Hematopoietic multipotent progenitor cell treated with erythropoietin and hydrocortisone succinate and interleukin-3 and kit ligand, for 17 days (in vitro differentiated cells): ENCODE data around the gene YBX2.

Experiments used
- DNase-seq: peaks from one replicate; pipeline ENCODE4 v3.0.0-alpha.2; 2015; ENCODE audit warnings: low spot score

YBX2 gene

DNA sequence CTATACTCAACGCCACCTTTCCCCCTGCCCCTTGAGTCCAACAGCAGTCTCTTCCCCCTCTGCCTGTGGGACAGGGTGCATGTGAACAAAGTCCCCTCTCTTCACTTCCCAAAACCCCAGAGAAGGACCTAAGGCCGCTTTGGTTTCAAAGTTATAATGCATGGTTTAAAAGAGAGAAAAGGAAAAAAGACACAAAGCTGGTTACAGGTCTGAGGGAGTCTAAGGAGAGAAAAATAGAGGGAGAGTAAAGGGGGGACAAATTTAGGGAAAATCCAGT lies 51.0 kb downstream of the YBX2 start:
- DNase-seq: no peak

DNA sequence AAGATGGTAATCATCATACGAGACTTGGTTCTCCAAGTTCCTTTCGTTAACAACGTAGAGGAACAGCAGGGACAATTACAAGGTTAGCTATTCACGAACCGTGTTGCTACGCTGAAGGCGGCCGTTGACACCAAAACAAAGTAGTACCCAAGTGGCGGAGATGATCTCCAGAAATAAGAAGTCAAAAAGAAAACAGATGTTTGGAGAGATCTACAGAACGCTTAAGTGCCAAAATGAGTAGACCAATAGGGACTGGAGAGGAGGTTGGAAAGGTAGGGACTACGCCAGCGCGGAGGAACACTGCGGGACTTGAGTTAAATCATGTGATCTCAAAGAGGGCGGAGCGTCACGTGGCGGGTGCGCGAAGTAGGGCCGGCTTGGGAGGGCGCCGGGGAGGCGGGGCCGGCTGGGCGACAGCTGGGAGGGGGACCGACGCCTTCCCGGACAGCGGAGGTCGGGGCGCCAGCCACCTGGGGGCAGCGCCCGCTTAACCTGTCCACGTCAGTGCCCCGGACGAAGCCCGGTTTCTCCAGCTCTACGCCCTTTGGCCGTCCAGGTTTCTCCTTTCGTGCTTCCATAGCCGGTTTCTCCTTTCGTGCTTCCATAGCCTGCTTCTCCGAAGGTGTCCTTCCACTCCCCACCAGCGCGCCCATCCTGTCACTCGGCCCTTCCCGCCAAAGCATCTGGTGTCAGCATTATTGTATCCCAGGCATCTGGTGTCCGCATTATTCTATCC lies 51.6 kb downstream of the YBX2 start:
- peak; percentile 100 for DNase-seq

DNA sequence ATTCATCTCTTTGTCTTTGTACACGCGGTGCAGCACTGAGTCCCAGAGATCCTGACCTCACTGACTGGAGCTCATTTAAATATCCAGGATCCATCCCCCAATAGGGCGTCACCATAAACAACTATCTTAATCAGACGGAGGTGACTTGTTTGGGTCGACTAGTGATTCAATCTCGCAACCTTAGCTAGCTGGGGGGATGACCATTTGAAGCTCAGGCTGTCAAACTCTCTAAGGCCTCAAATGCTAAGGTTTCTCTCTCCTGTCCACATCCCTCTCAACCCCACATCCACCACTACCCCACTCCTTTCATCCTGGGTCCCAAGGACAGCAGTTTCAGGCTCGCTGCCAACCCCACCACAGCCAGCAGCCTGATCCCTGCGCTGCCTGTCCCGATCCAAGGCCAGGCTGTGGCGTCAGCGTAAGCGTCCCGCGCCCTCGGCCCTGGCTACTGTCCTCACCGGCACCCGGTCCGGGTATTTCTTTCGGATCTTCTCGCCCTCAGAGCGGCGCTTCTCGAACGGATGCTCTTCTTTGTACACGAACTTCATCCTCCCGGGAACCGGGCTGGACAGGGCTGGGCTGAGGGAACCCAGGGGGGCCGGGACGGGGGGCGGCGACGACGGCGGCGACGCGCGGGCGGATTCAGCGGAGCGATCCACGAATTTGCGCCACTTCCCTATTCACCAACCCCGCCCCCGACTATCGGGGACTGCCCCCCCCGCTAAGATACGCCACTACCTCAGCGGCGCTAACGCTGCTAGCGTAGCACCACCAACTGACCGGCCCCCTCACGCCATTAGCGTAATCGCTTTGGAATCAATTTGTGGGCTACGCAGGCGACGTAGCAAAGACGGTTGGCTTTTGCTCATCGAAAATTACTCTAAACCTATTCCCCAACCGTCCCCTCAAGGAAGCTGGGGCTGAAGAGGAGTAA lies 52.4 kb downstream of the YBX2 start, which contains the start of gene GABARAP:
TSS of gene GABARAP (minus strand) at position 667 of the 934 bp plus-strand sequence. CDS start at position 548, 119 bp downstream.
- DNase-seq: peak; percentile 97

DNA sequence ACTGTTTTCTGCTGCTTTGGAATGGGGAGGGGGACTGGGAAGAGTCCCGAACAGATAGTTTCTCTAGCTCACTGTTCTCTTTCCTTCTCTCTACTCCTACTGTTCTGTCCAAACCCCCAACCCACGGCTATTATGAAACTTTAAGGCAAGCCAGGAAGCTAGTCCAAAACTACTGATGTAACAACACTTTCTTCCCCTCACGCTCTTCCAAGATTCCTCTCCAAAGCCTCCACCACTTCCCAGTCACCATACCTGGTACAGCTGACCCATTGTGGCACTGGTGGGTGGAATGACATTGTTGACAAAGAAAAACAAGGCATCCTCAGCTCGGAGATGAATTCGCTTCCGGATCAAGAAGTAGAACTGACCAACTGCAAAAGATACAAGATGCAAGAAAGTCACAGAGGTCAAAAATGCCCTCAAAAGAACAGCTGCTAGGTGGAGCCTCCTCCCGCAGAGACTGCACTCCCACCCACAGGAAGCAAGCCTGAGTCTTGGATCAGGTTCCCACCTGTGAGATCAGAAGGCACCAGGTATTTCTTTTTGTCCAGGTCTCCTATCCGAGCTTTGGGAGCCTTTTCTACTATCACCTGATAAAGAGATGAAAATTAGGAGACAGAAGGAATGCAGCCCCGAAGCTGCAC lies 53.2 kb downstream of the YBX2 start:
- DNase-seq: no peak

DNA sequence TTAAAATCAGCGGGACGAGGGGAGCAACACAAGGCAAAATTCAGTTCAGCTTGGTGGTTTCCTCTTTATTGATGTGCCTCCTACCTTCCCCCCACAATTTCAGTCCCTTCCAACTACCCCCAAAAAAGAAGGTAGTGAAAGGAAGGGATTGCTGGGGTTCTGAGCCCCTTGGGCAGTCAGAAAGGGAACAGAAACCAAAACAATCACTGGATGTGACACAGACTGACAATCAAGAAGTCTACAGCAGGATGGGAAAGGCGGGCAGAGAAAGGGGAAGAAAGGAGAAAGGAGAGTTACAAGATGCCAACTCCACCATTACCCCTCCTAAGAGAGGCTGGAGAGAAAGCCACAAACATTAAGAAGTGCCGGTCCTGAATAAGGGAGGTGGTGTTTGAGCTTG lies 54.1 kb downstream of the YBX2 start:
- DNase-seq: peak; percentile 41

DNA sequence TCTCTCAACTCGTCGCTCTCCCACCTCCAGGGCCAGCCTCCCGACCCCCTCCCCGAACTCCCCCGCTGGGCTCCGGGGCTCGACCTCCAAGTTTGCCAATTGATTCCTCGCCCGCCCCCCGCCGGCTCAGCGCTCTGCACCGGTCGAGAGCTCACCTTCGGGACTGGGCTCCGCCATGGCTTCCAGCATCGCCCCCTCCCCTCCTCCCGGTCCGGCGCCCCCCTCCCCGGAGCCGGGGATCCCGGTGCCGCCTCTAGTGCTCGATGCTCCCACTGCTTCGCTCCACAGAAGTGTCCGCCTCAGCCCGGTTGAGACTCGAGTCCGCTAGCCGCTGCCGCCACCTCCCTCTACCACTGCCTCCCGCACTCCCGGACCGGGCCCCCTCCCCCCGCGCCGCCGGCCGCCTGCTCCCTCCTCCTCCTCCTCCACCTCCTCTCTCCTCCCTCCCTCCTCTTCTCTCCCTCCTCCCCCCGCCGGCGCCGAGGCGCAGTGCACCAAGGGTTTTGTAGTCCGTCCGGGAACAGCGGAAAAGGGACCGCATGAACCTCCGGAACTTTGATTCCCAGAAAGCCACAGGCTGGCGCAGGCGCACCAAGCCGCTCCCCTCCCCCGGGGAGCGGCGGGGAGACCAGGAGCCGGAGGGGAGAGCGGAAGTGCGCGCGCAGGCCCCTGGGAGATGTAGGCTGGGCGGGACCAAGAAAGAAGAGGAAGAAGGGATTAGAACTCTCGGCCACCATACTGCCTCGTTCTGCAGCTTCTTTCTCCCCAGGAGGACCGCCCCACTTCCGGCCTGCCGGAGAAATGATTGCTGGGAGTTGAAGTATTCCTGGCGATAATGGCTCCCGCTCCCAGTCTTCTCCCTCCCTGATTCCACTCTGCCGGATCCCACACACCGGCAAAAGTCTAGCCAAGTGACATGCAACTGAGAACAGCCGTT lies 55.1 kb downstream of the YBX2 start, which contains the start of gene PHF23:
TSS of gene PHF23 (minus strand) at position 367 of the 937 bp plus-strand sequence. CDS start at position 189, 178 bp downstream.
- peak; percentile 100 for DNase-seq

DNA sequence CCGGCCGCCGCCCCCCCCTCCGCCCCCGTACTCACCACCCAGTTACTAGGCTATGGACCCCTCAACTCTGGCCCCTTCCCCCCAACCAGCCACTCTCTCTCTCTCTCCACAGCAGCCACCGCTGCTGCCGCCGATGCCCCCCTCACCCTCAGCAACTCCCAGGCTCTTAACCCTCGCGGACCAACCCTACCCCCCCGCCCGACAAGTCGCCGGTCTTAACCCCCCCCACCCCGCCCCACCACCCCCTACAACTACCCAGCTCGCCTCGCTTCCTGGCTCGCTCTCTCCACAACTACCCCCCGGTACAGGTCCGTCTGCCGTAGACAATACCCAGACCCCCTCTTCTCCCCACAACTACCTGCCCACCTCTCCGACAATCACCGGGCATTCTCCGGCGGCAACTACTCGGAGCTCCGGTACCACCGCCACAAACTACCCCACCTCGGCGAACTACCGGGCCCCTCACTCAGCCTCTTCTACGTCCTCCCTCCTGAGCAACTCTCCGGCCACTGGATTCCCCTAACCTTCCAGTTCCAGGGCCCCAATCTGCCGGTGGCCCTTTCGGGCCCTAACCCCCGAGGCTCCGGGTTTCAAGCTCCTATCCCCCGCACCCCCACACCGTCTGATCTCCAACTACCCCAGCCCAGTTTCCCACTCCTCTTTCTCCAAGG lies 55.9 kb downstream of the YBX2 start:
- peak; percentile 63 for DNase-seq
